H1 (cell line): ENCODE data around the gene TCF4. TPM values are rescaled to one million over a fixed set of nuclear protein-coding genes. Genes with fewer than 3 reads are reported as not detected.

Source experiments
- PHF8 ChIP-seq: fragments of 200-600 bp; sonication (generic); conservative IDR thresholded peaks from 2 replicates; pipeline ENCODE4 v1.7.1; 2012; ENCODE audit warnings: low read depth, mild to moderate bottlenecking, inconsistent platforms, low read length, moderate library complexity
- polyA plus RNA-seq, 7 experiments: library from polyadenylated mRNA; depleted of rRNA in 3 of 7; stranded (reverse) in 5 of 7; unstranded in 2 of 7; fragments of >200 nt in 5 of 7; fragments of 200-250 nt in 2 of 7; gene quantifications; 1 replicate in 5 of 7; 2 replicates in 1 of 7; 4 replicates in 1 of 7; pipeline versions ENCODE4 v1.2.1 to v1.2.3, GENCODE V29; 2011 to 2013; ENCODE audit warnings: missing spikeins in 2 of 7, mixed read lengths in 2 of 7
- total RNA-seq: library from RNA; stranded (reverse); fragmentation: NEBNext Ultra II Directional; extraction: Animal tissue kit (Norgen Biotek cat#: 25700); gene quantifications from 2 replicates; pipeline ENCODE4 v1.2.1, GENCODE V29; 2021
- TF ChIP-seq, protein P1 (sequence below): IDR thresholded peaks from 2 replicates; pipeline ENCODE4 v1.6.1; 2012; ENCODE audit warnings: inconsistent platforms

The TCF4 gene
- total and polyA plus RNA-seq, 2 of the 8 experiments (the other 6 are each of a cell fraction or from before 2014, with no cell fraction given): 59.3 to 118 TPM

DNA sequence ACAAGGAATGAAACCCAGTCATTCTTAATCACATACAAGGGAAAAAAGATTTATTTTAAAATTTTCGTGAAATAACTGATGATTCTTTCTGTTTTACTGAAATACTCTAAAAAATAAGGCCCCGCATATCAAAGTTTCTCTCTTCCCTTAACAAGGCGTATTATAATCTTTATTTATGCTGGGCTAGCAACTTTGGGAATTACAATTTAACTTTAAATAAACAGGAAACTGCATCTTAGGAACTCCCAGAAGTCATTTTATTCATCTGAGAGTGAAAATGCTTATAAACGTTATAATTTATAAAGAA is 166.7 kb downstream of the TCF4 start (continued):
- TF ChIP-seq PHF8: no peak
- TF ChIP-seq, protein P1, sequence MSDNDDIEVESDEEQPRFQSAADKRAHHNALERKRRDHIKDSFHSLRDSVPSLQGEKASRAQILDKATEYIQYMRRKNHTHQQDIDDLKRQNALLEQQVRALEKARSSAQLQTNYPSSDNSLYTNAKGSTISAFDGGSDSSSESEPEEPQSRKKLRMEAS: no peak
